Natural killer cell treated with Interleukin-12 subunit alpha and Interleukin-12 subunit beta and Interleukin-15 and Interleukin-18, amount 100 ng/mL, for 72 hours (primary cell): Measurements from ENCODE around the gene MDGA2. TPM values are rescaled to one million over a fixed set of nuclear protein-coding genes. Genes with fewer than 3 reads are reported as not detected.

ENCODE experiments used
- ATAC-seq, 2 donors: fragments of 150-1000 bp; cut with Tn5 transposase in 1 of 2; sonication (Bioruptor Pico), chemical (Tn5 transposase) in 1 of 2; 2 replicates each; pipeline ENCODE4 v1.10.0; 2021
- DNase-seq: peaks from one replicate; pipeline ENCODE4 v3.0.0; 2022; ENCODE audit warnings: low spot score
- H3K27ac Mint-ChIP-seq, 2 donors: 1 replicate in 1 of 2; 2 replicates in 1 of 2; pipeline ENCODE4 v1.8.0; 2022; ENCODE audit warnings: mixed read lengths in 2 of 2, mild to moderate bottlenecking in 1 of 2, moderate library complexity in 1 of 2
- H3K27me3 Mint-ChIP-seq, 2 donors: 1 replicate in 1 of 2; 2 replicates in 1 of 2; pipeline ENCODE4 v1.8.0; 2022; ENCODE audit warnings: mixed read lengths in 2 of 2
- H3K36me3 Mint-ChIP-seq: one replicate; pipeline ENCODE4 v1.8.0; 2022; ENCODE audit warnings: mixed read lengths
- H3K4me1 Mint-ChIP-seq, 2 donors: 1 replicate in 1 of 2; 2 replicates in 1 of 2; pipeline ENCODE4 v1.8.0; 2022; ENCODE audit warnings: low read depth in 2 of 2, mixed read lengths in 2 of 2, mild to moderate bottlenecking in 1 of 2
- H3K4me3 Mint-ChIP-seq: one replicate; pipeline ENCODE4 v1.8.0; 2022; ENCODE audit warnings: mixed read lengths
- H3K9me3 Mint-ChIP-seq: 2 replicates; pipeline ENCODE4 v1.8.0; 2022; ENCODE audit warnings: mixed read lengths
- total RNA-seq, 2 donors: library from RNA; stranded (reverse); gene quantifications; one replicate each; pipeline ENCODE4 v1.2.3, GENCODE V29; 2022

The MDGA2 gene
- total RNA-seq, 2 donors from 2014 or later = not detected

- no peaks in the 10 kb centered on the region for H3K36me3 Mint-ChIP-seq
- DNase-seq (no peak), ATAC-seq (no peak)
- peaks cover 4% of the 10 kb centered on the region for H3K9me3 Mint-ChIP-seq
- no peak overlapping the region for H3K4me3 Mint-ChIP-seq
- no peak overlapping the region for H3K27ac Mint-ChIP-seq
- H3K27me3 Mint-ChIP-seq = no peaks in the 10 kb centered on the region
- H3K4me1 Mint-ChIP-seq = no peaks in the 10 kb centered on the region
Measured at GRCh38 chr14:47422191-47422590, 253.2 kb downstream of the MDGA2 start.

- H3K27ac Mint-ChIP-seq = no peak overlapping the region
- no peaks in the 10 kb centered on the region for H3K27me3 Mint-ChIP-seq
- H3K9me3 Mint-ChIP-seq = peaks cover 10% of the 10 kb centered on the region
- no peak overlapping the region for H3K4me3 Mint-ChIP-seq
- no peaks in the 10 kb centered on the region for H3K4me1 Mint-ChIP-seq
- no peak for DNase-seq
- no peak for ATAC-seq
- H3K36me3 Mint-ChIP-seq = peaks cover 4% of the 10 kb centered on the region
Measured at GRCh38 chr14:47411523-47411922, 263.9 kb downstream of the MDGA2 start.

GRCh38 chr14:47392326-47392725, 283.1 kb downstream of the MDGA2 start:
- no peaks in the 10 kb centered on the region for H3K4me1 Mint-ChIP-seq
- no peak overlapping the region for H3K4me3 Mint-ChIP-seq
- H3K27ac Mint-ChIP-seq = no peak overlapping the region
- ATAC-seq (no peak), DNase-seq (no peak)
- H3K27me3 Mint-ChIP-seq = no peaks in the 10 kb centered on the region
- H3K36me3 Mint-ChIP-seq = no peaks in the 10 kb centered on the region
- H3K9me3 Mint-ChIP-seq = peaks cover 8% of the 10 kb centered on the region

DNA sequence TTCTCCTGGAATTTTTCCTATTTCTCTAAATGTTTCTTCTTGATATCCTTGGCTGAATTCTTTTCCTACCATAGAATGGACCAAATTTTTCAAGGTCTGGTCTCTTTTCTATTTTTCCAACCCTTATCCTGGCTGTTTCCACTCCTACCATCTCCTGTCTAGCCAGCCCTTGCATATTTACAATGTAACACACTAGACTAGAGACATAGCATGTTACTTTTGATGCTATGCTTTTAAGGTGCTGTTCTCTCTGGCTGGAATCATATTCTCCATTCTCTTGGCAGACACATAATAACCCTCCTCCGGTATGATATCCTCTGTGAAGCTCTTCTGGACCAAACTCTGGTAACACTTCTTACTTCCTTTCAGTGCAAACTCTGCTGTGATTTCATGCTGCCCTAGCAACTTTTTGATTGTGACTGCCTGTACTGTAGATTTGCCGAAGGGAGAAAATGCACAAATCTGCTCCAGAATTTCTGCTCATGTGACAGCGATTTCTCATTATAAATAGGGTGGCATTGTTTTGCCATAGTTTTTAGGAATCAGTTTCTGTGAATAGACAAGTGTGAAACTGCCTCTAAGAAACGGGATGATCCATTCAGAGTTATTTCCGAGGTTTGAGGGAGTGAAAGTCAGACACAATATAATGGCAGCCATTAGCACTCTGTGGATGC, 284.4 kb downstream of the MDGA2 start:
- Mint-ChIP-seq H3K4me3 (no peak overlapping the region), H3K9me3 (peaks cover 6% of the 10 kb centered on the region), H3K27me3 (no peaks in the 10 kb centered on the region), H3K36me3 (no peaks in the 10 kb centered on the region), H3K4me1 (no peaks in the 10 kb centered on the region), H3K27ac (no peak overlapping the region)
- no peak for DNase-seq
- ATAC-seq = no peak

DNA sequence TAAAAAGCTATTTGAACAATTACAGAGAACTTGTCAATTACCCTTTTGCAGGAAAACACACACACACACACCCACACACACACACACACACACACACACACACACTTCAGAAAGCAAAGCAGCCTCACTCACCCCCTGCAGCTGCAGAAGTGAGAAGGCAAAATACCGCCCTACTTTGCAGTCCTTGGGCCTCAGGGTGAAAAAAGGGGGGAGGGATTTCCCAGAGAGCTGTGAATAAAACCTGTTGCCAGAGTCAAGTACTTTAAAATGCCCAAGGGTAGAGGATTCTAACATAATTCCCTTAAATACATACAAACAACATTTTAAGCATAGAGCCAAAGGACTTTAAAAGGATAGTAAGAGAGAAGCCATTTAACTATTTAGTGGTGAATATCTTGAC, 285.9 kb downstream of the MDGA2 start:
- Mint-ChIP-seq H3K4me3 (no peak overlapping the region), H3K9me3 (peaks cover 7% of the 10 kb centered on the region), H3K27ac (no peak overlapping the region), H3K4me1 (no peaks in the 10 kb centered on the region), H3K36me3 (no peaks in the 10 kb centered on the region), H3K27me3 (no peaks in the 10 kb centered on the region)
- ATAC-seq (no peak), DNase-seq (no peak)

GRCh38 chr14:47366006-47366405, 309.4 kb downstream of the MDGA2 start:
- no peaks in the 10 kb centered on the region for H3K4me1 Mint-ChIP-seq
- ATAC-seq = no peak
- DNase-seq = no peak
- no peak overlapping the region for H3K4me3 Mint-ChIP-seq
- H3K9me3 Mint-ChIP-seq = peaks cover 3% of the 10 kb centered on the region
- H3K36me3 Mint-ChIP-seq = peaks cover 15% of the 10 kb centered on the region
- H3K27me3 Mint-ChIP-seq = no peaks in the 10 kb centered on the region
- no peak overlapping the region for H3K27ac Mint-ChIP-seq

- Mint-ChIP-seq H3K4me1 (no peaks in the 10 kb centered on the region), H3K27me3 (no peaks in the 10 kb centered on the region), H3K36me3 (peaks cover 14% of the 10 kb centered on the region), H3K9me3 (peaks cover 7% of the 10 kb centered on the region), H3K4me3 (no peak overlapping the region), H3K27ac (no peak overlapping the region)
- ATAC-seq = no peak
- DNase-seq = no peak
Measured at GRCh38 chr14:47365233-47365632, 310.2 kb downstream of the MDGA2 start.

DNA sequence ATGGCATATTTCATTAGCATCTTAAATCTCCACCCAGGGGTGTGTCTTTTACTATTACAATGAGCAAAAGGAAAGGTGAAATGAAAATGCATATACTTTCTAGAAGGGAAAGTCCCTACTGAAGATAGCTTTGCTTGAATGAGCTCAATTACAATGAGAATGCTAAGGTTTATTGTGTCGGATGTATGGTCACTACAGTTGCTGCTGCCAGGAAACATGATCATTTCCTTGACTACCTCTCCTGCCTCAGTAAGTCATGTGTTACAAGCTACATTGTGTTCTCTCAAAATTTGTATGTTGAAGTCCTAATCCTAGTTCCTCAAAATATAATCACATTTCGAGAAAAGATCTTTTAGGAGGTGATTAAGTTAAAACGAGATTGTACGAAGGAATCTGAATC, 322.2 kb downstream of the MDGA2 start:
- H3K27me3 Mint-ChIP-seq = no peaks in the 10 kb centered on the region
- no peak for DNase-seq
- H3K36me3 Mint-ChIP-seq = peaks cover 16% of the 10 kb centered on the region
- no peak overlapping the region for H3K4me3 Mint-ChIP-seq
- no peaks in the 10 kb centered on the region for H3K4me1 Mint-ChIP-seq
- no peak for ATAC-seq
- no peak overlapping the region for H3K27ac Mint-ChIP-seq
- H3K9me3 Mint-ChIP-seq = peaks cover 17% of the 10 kb centered on the region

- Mint-ChIP-seq H3K4me1 (no peaks in the 10 kb centered on the region), H3K27ac (no peak overlapping the region)
- no peak for ATAC-seq
Measured at GRCh38 chr14:47346849-47347248, 328.6 kb downstream of the MDGA2 start.

DNA sequence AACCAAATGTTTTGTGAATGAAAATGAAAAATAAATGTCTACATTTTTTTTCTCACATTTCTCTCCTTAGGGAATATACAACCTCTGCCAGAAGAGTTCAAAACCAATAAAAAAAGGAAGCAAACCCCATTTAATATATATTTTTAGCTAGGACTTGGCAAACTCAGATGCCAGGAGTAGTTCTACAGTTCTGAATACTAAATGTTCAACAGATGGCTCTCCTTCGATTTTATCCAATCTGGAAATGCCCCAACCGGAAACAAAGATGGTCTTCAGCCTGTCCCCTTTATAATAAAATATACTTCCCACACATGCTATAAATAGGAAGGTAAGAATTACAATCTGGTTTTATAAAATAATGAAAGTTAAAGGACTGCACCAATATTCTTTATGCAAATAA, 330.4 kb downstream of the MDGA2 start:
- DNase-seq (no peak), ATAC-seq (no peak)
- Mint-ChIP-seq H3K4me3 (no peak overlapping the region), H3K36me3 (no peaks in the 10 kb centered on the region), H3K9me3 (peaks cover 10% of the 10 kb centered on the region), H3K4me1 (no peaks in the 10 kb centered on the region), H3K27me3 (no peaks in the 10 kb centered on the region), H3K27ac (no peak overlapping the region)

More at GRCh38 chr14:47346849-47347248, 328.6 kb downstream of the MDGA2 start:
- no peak overlapping the region for H3K4me3 Mint-ChIP-seq
- no peak for DNase-seq
- no peaks in the 10 kb centered on the region for H3K36me3 Mint-ChIP-seq
- peaks cover 13% of the 10 kb centered on the region for H3K9me3 Mint-ChIP-seq
- H3K27me3 Mint-ChIP-seq = no peaks in the 10 kb centered on the region

DNA sequence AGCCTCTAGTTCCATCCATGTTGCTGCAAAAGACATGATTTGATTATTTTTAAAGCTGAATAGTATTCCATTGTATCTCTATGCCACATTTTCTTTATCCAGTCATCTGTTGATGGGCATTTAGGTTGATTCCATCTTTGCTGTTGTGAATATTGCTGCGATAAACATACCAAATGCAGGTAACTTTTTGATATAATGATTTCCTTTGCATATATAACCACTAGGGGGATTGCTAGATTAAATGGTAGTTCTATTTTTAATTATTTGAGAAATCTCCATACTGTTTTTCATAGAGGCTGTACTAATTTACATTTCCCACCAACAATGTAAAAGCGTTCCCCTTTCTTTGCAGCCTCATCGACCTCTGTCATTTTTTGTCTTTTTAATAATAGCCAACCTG, 342.5 kb downstream of the MDGA2 start:
- H3K4me1 Mint-ChIP-seq = no peaks in the 10 kb centered on the region
- ATAC-seq = no peak
- H3K27me3 Mint-ChIP-seq = no peaks in the 10 kb centered on the region
- H3K9me3 Mint-ChIP-seq = peaks cover 9% of the 10 kb centered on the region
- H3K36me3 Mint-ChIP-seq = no peaks in the 10 kb centered on the region
- DNase-seq = no peak
- no peak overlapping the region for H3K4me3 Mint-ChIP-seq
- no peak overlapping the region for H3K27ac Mint-ChIP-seq

- H3K27me3 Mint-ChIP-seq = no peaks in the 10 kb centered on the region
- no peak overlapping the region for H3K4me3 Mint-ChIP-seq
- no peak for ATAC-seq
- H3K36me3 Mint-ChIP-seq = no peaks in the 10 kb centered on the region
- peaks cover 9% of the 10 kb centered on the region for H3K9me3 Mint-ChIP-seq
- no peak for DNase-seq
- no peak overlapping the region for H3K27ac Mint-ChIP-seq
- no peaks in the 10 kb centered on the region for H3K4me1 Mint-ChIP-seq
Measured at GRCh38 chr14:47332106-47332505, 343.3 kb downstream of the MDGA2 start.

GRCh38 chr14:47328376-47328775, 347.0 kb downstream of the MDGA2 start:
- DNase-seq (no peak), ATAC-seq (no peak)
- Mint-ChIP-seq H3K4me3 (no peak overlapping the region), H3K27me3 (no peaks in the 10 kb centered on the region), H3K4me1 (no peaks in the 10 kb centered on the region), H3K36me3 (peaks cover 4% of the 10 kb centered on the region), H3K27ac (no peak overlapping the region), H3K9me3 (peaks cover 12% of the 10 kb centered on the region)

- ATAC-seq (no peak), DNase-seq (no peak)
- Mint-ChIP-seq H3K4me3 (no peak overlapping the region), H3K36me3 (peaks cover 4% of the 10 kb centered on the region), H3K4me1 (no peaks in the 10 kb centered on the region), H3K9me3 (peaks cover 12% of the 10 kb centered on the region), H3K27ac (no peak overlapping the region), H3K27me3 (no peaks in the 10 kb centered on the region)
Measured at GRCh38 chr14:47327336-47327735, 348.1 kb downstream of the MDGA2 start.

- H3K27ac Mint-ChIP-seq = no peak overlapping the region
- DNase-seq (no peak), ATAC-seq (no peak)
- H3K4me1 Mint-ChIP-seq = no peaks in the 10 kb centered on the region
- no peak overlapping the region for H3K4me3 Mint-ChIP-seq
- H3K9me3 Mint-ChIP-seq = peaks cover 27% of the 10 kb centered on the region
- H3K36me3 Mint-ChIP-seq = peaks cover 10% of the 10 kb centered on the region
- H3K27me3 Mint-ChIP-seq = no peaks in the 10 kb centered on the region
Measured at GRCh38 chr14:47322751-47323150, 352.7 kb downstream of the MDGA2 start.
